ENCODE measurements around the gene TTC7B.

Gene TTC7B

DNA sequence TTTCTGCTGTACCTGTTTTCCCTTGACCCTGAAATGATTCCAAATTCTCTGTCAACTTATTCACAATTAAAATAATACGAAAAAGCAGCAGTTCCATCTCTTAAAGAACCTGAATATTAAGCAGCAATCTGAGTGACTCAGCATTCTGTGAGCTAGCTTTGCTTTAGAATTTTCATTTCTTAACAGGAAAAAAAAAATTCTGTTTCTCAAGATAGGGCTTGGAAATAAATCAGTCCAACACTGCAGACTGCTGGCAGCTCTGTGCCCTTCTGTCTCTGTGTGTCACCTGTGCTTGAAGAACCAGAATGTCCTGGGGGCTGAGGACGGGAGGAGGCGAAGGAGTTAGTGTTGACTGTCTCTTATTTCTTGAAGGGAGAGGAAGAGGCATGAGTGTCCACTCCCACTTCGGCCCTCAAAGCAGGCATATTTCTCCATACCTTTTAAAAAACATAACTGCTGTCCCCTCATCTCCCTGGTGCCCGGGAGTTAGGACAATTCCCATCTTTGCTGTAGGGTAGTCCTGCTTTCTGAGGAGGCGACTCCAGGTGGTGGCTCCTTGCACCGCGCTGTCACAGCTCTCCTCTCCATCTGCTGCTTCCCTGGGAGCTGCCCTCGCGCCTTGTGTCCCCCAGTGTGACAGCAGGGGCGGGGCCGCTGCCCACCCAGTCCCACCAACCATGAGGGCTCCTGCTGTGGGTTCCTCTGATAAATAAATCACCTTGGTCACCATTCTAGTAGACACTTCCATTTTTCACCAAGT, 216.3 kb downstream of the TTC7B start:
- DNase-seq (ENCODE audit: low read depth): no peak
- TF ChIP-seq, protein P1, sequence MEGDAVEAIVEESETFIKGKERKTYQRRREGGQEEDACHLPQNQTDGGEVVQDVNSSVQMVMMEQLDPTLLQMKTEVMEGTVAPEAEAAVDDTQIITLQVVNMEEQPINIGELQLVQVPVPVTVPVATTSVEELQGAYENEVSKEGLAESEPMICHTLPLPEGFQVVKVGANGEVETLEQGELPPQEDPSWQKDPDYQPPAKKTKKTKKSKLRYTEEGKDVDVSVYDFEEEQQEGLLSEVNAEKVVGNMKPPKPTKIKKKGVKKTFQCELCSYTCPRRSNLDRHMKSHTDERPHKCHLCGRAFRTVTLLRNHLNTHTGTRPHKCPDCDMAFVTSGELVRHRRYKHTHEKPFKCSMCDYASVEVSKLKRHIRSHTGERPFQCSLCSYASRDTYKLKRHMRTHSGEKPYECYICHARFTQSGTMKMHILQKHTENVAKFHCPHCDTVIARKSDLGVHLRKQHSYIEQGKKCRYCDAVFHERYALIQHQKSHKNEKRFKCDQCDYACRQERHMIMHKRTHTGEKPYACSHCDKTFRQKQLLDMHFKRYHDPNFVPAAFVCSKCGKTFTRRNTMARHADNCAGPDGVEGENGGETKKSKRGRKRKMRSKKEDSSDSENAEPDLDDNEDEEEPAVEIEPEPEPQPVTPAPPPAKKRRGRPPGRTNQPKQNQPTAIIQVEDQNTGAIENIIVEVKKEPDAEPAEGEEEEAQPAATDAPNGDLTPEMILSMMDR (IDR thresholded peaks at IDR 0.05; ENCODE audit: insufficient read depth, low read depth, low read length, missing control alignments): no peak

GRCh38 chr14:90599339-90599738, 216.9 kb downstream of the TTC7B start:
- DNase-seq (ENCODE audit: low read depth): no peak
- H3K4me3 ChIP-seq (ENCODE audit: low read depth, low read length): no peak overlapping the region
- TF ChIP-seq, protein P1 (IDR thresholded peaks at IDR 0.05; ENCODE audit: insufficient read depth, low read depth, low read length, missing control alignments): no peak

More for the DNA sequence above, 216.3 kb downstream of the TTC7B start:
- H3K4me3 ChIP-seq (ENCODE audit: low read depth, low read length): no peak overlapping the region

GRCh38 chr14:90597961-90598360, 218.3 kb downstream of the TTC7B start:
- DNase-seq (ENCODE audit: low read depth): no peak
- TF ChIP-seq, protein P1 (IDR thresholded peaks at IDR 0.05; ENCODE audit: insufficient read depth, low read depth, low read length, missing control alignments): no peak
- no peak overlapping the region for H3K4me3 ChIP-seq (ENCODE audit: low read depth, low read length)

DNA sequence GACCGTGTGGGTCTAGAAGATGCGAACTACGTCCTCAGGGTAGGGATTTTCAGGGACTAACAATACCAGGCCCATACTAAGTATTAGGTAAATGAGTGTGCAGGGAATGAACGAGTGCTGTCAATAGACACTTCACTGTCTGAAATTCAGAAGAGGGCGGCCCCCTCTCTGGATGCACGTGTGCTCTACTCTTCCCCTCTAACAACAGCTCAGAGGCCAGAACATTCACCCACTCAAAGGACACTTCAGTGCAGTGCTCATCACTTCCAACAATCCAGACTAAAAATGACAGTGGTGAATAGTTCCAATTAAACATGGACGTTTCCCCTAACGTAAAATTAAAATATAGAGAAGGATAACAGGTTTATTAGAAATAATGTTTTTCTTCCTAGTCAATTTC, 219.5 kb downstream of the TTC7B start:
- H3K4me3 ChIP-seq (ENCODE audit: low read depth, low read length): no peak overlapping the region
- DNase-seq (ENCODE audit: low read depth): no peak
- TF ChIP-seq, protein P1 (IDR thresholded peaks at IDR 0.05; ENCODE audit: insufficient read depth, low read depth, low read length, missing control alignments): no peak

DNA sequence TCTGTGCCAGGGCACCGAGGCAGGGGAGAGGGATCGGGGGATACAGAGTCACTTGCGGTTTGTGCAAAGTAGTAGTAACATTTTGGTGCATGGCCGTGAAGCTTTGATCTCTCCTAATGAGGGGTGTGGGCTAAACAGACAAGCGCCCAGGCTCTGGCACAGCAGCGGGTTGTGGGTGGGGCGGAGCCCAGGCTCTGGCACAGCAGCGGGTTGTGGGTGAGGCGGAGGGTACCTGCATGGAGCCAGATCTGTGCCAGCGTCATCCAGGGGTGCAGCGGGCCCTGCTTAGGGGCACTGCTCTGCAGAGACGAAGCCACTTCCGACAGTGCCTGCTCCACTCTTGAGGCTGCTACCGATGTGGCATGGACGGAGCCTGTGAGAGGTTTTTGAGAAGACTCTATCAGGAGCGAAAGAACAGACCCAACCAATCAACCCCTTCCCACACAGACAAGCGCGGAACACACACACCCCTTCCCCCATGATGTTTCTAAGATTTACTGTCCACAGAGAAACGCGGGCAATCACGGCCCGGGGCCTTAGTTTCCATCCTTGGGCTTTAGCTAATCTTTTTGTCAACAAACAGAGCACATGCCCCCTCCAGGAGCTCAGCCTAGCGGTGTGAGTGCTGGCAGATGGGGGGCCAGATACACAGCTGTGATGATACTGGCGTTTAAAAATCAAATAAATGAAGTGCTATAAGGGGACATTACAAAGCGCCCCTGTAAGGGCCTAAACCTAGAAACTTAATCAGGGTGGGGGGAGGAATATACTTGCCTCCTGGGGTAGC, 222.8 kb downstream of the TTC7B start:
- TF ChIP-seq, protein P1 (IDR thresholded peaks at IDR 0.05; ENCODE audit: insufficient read depth, low read depth, low read length, missing control alignments): no peak
- no peak overlapping the region for H3K4me3 ChIP-seq (ENCODE audit: low read depth, low read length)
- no peak for DNase-seq (ENCODE audit: low read depth)

DNA sequence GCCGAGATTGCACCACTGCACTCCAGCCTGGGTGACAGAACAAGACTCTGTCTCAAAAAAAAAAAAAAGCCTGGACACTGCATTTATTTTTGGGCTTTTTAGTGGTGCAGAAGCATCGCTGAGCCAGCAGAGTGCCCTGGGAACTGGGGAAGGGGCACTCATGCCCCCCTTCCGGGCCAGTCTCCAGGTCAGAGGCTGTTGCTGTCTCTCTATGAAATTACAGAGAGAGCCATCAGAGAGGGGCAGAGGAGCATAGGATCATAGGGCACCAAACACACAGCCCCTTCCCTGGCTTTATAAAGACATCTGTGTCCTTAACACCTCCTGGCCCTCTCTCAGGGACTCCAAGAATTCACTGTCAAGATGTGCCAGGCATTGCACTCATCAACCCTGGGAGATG, 223.6 kb downstream of the TTC7B start:
- TF ChIP-seq, protein P1 (IDR thresholded peaks at IDR 0.05; ENCODE audit: insufficient read depth, low read depth, low read length, missing control alignments): no peak
- DNase-seq (ENCODE audit: low read depth): no peak
- no peak overlapping the region for H3K4me3 ChIP-seq (ENCODE audit: low read depth, low read length)
